ENCODE measurements around the gene EPHB2.

EPHB2 gene

DNA sequence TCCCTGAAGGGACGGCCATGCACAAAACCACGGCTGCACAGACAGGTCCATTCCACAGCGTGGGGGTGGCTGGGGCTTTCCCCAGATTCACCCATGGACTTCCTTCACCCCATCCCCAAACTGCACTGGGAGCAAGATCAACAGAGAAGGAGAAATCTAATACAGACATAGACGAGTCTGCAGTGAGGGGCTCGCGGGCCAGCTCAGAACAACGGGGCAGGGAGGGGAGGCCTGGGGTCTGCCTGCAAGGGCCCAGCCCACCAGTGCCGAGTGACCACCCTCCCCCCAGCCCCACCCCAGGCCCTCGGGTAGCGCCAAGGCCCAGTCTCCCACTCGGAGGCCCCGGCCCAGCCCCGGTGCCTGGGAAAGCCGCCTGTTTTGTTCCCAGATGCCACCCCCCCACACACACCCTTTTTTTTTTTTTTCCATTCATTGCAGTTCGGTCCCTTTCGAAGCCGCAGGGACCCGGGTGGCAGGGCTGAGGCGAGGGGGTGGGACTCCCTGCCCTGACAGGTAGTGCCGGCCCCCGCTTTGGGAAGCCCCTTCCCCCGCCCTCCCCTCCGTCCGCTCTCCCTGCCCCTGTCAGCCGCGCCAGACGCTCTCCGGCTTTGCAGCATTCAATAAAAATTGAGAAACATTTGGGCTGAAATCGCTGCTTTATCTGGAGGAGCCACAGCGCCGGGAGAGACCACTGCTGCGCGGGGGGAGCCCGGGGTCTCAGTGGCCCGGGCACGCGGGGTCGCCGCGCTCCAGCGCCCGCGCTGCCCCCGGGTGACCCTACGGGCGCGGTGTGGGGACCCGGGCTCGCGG, 543 bp upstream of the EPHB2 start:
- H3K79me2 ChIP-seq (ENCODE audit: low read length) = no peaks in the 10 kb centered on the region
- H3K36me3 ChIP-seq (replicated peaks; ENCODE audit: insufficient read depth, low read length) = no peaks in the 10 kb centered on the region
- no peaks in the 10 kb centered on the region for H3K9me2 ChIP-seq (replicated peaks; ENCODE audit: insufficient read depth, low read length)
- no peaks in the 10 kb centered on the region for H4K20me1 ChIP-seq (ENCODE audit: insufficient read depth, low read length)
- no peaks in the 10 kb centered on the region for H3K4me1 ChIP-seq (ENCODE audit: low read length)
- H3F3A ChIP-seq (ENCODE audit: insufficient read depth, low read length) = no peaks in the 10 kb centered on the region
- H3K9me3 ChIP-seq (replicated peaks; ENCODE audit: insufficient read depth, low read length) = no peaks in the 10 kb centered on the region
- H2AFZ ChIP-seq (ENCODE audit: low read length) = no peak overlapping the region
- TF ChIP-seq EZH2 (optimal IDR thresholded peaks at IDR 0.05; ENCODE audit: low read depth, low read length) (no peak), EZH2phosphoT487 (IDR thresholded peaks at IDR 0.05; ENCODE audit: low read length) (no peak)
- TF ChIP-seq, protein P1, sequence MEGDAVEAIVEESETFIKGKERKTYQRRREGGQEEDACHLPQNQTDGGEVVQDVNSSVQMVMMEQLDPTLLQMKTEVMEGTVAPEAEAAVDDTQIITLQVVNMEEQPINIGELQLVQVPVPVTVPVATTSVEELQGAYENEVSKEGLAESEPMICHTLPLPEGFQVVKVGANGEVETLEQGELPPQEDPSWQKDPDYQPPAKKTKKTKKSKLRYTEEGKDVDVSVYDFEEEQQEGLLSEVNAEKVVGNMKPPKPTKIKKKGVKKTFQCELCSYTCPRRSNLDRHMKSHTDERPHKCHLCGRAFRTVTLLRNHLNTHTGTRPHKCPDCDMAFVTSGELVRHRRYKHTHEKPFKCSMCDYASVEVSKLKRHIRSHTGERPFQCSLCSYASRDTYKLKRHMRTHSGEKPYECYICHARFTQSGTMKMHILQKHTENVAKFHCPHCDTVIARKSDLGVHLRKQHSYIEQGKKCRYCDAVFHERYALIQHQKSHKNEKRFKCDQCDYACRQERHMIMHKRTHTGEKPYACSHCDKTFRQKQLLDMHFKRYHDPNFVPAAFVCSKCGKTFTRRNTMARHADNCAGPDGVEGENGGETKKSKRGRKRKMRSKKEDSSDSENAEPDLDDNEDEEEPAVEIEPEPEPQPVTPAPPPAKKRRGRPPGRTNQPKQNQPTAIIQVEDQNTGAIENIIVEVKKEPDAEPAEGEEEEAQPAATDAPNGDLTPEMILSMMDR (IDR thresholded peaks at IDR 0.05; ENCODE audit: low read length) = no peak
- peaks cover 77% of the 10 kb centered on the region for H3K27me3 ChIP-seq (replicated peaks; ENCODE audit: insufficient read depth, low read length)
- H3K9ac ChIP-seq (ENCODE audit: low read length) = no peak overlapping the region
- H3K4me3 ChIP-seq (ENCODE audit: low read length) = no peak overlapping the region
- no peak overlapping the region for H3K27ac ChIP-seq (ENCODE audit: low read length)
- no peak for DNase-seq
- H3K4me2 ChIP-seq (ENCODE audit: low read depth, low read length) = no peak overlapping the region

DNA sequence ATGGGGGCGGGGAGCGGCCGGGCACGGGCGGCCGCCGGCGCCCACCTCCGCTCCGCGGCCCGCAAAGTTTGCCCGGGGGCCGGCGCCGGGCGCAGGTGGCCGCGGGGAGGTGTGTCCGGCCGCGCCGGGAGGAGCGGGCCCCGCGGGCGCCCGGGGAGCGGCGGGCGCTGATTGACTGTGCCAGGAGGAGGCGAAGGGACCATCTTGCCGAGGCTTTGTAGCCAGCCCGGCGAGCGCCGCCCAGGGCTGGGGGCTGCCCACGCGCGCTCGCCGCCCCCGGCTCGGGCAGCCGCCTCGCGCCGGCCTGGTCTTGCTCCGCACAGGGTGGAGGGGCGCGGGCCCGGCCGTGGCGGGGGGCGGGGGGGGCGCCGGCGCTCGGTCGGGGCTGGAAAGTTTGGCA, 432 bp downstream of the EPHB2 start:
- H3K9ac ChIP-seq (ENCODE audit: low read length) = no peak overlapping the region
- H4K20me1 ChIP-seq (ENCODE audit: insufficient read depth, low read length) = no peaks in the 10 kb centered on the region
- H3K36me3 ChIP-seq (replicated peaks; ENCODE audit: insufficient read depth, low read length) = no peaks in the 10 kb centered on the region
- H3F3A ChIP-seq (ENCODE audit: insufficient read depth, low read length) = no peaks in the 10 kb centered on the region
- no peaks in the 10 kb centered on the region for H3K9me3 ChIP-seq (replicated peaks; ENCODE audit: insufficient read depth, low read length)
- DNase-seq = no peak
- H2AFZ ChIP-seq (ENCODE audit: low read length) = no peak overlapping the region
- peaks cover 87% of the 10 kb centered on the region for H3K27me3 ChIP-seq (replicated peaks; ENCODE audit: insufficient read depth, low read length)
- H3K79me2 ChIP-seq (ENCODE audit: low read length) = no peaks in the 10 kb centered on the region
- TF ChIP-seq EZH2 (optimal IDR thresholded peaks at IDR 0.05; ENCODE audit: low read depth, low read length) = no peak
- TF ChIP-seq, protein P1 (IDR thresholded peaks at IDR 0.05; ENCODE audit: low read length) = no peak
- no peaks in the 10 kb centered on the region for H3K9me2 ChIP-seq (replicated peaks; ENCODE audit: insufficient read depth, low read length)
- no peak overlapping the region for H3K4me3 ChIP-seq (ENCODE audit: low read length)
- H3K4me2 ChIP-seq (ENCODE audit: low read depth, low read length) = no peak overlapping the region
- no peak overlapping the region for H3K27ac ChIP-seq (ENCODE audit: low read length)
- no peaks in the 10 kb centered on the region for H3K4me1 ChIP-seq (ENCODE audit: low read length)

GRCh38 chr1:22711591-22712501, 1.2 kb downstream of the EPHB2 start:
- Histone ChIP-seq H3K4me1 (ENCODE audit: low read length) (no peaks in the 10 kb centered on the region), H3K9ac (ENCODE audit: low read length) (no peak overlapping the region), H3K79me2 (ENCODE audit: low read length) (no peaks in the 10 kb centered on the region), H3K27me3 (replicated peaks; ENCODE audit: insufficient read depth, low read length) (peaks cover 91% of the 10 kb centered on the region), H2AFZ (ENCODE audit: low read length) (no peak overlapping the region), H3K9me2 (replicated peaks; ENCODE audit: insufficient read depth, low read length) (no peaks in the 10 kb centered on the region), H3K4me2 (ENCODE audit: low read depth, low read length) (peak overlapping the region; percentile 49; the same call in 1 of the 2 replicates), H4K20me1 (ENCODE audit: insufficient read depth, low read length) (no peaks in the 10 kb centered on the region), H3K4me3 (ENCODE audit: low read length) (no peak overlapping the region; the same call in 1 of the 2 replicates), H3K27ac (ENCODE audit: low read length) (no peak overlapping the region), H3K36me3 (replicated peaks; ENCODE audit: insufficient read depth, low read length) (no peaks in the 10 kb centered on the region), H3K9me3 (replicated peaks; ENCODE audit: insufficient read depth, low read length) (no peaks in the 10 kb centered on the region), H3F3A (ENCODE audit: insufficient read depth, low read length) (no peaks in the 10 kb centered on the region)
- DNase-seq = no peak
- TF ChIP-seq, protein P1 (IDR thresholded peaks at IDR 0.05; ENCODE audit: low read length) = no peak
- TF ChIP-seq EZH2phosphoT487 (IDR thresholded peaks at IDR 0.05; ENCODE audit: low read length) = no peak
- no peak for TF ChIP-seq EZH2 (optimal IDR thresholded peaks at IDR 0.05; ENCODE audit: low read depth, low read length)

Data from MM.1S (cell line).